Pancreas (tissue), 10 donors: ENCODE results near the gene KRTAP19-4. TPM values are rescaled to one million over a fixed set of nuclear protein-coding genes. Genes with fewer than 3 reads are reported as not detected.

Experiments used
- ATAC-seq, 4 donors: fragments of 200-7000 bp; cut with Tn5 transposase; one replicate each; pipeline versions ENCODE4 v1.8.0 to v1.9.1; 2020; ENCODE audit warnings: mild to moderate bottlenecking in 4 of 4, moderate library complexity in 4 of 4
- DNase-seq, 6 donors: peaks; one replicate each; pipeline ENCODE4 v3.0.0-alpha.2; 2020
- FAIRE-seq: peaks from 2 replicates; lab custom pipeline; 2012; peaks lifted over from hg19 to GRCh38; lab: Jason Lieb, UNC
- H3K27ac ChIP-seq, 4 donors: fragments of 200-600 bp; sonication (generic); 1 replicate in 3 of 4; 2 replicates in 1 of 4; pipeline versions ENCODE4 v1.5.0 to v1.8.0; 2020
- H3K27me3 ChIP-seq, 4 donors: fragments of 200-600 bp; one replicate each; pipeline ENCODE4 v1.8.0; 2021
- H3K36me3 ChIP-seq, 3 donors: fragments of 200-600 bp; sonication (generic) in 1 of 3; one replicate each; pipeline versions ENCODE4 v1.5.0 to v1.8.0; 2020 to 2021
- H3K4me1 ChIP-seq, 3 donors: fragments of 200-600 bp; one replicate each; pipeline ENCODE4 v1.8.0; 2021
- H3K4me3 ChIP-seq, 4 donors: fragments of 200-600 bp; sonication (generic) in 2 of 4; one replicate each; pipeline versions ENCODE4 v1.5.0 to v1.8.0; 2020 to 2021
- H3K9me3 ChIP-seq, 4 donors: fragments of 200-600 bp; one replicate each; pipeline ENCODE4 v1.8.0; 2021
- WGBS, 2 donors: extraction: QIAGEN DNeasy Blood & Tissue Kit; methylation state at CpG; one replicate each; pipeline ENCODE4 v1.1.7; 2013; 5-methylcytosine and 5-hydroxymethylcytosine counted together
- intact Hi-C, 3 donors: fragments of 100-400 bp; cut with DNase I; formaldehyde crosslinking; loops; one replicate each; pipeline versions ENCODE4 v1.11.1 to v1.14.2; 2022
- polyA plus RNA-seq, 2 donors: library from polyadenylated mRNA; stranded (reverse); fragments of 200-250 nt; gene quantifications; one replicate each; pipeline ENCODE4 v1.2.3, GENCODE V29; 2013
- total RNA-seq, 6 donors: library from RNA; stranded (reverse); fragmentation: NEBNext Ultra II Directional in 4 of 6; extraction: Animal tissue kit (Norgen Biotek cat#: 25700) in 4 of 6; gene quantifications; one replicate each; pipeline versions ENCODE4 v1.2.1 to v1.2.4, GENCODE V29; 2021 to 2023
- TF ChIP-seq, protein P1 (sequence below), 4 donors: fragments of 200-600 bp; sonication (generic) in 3 of 4; IDR thresholded peaks; one replicate each; pipeline versions ENCODE4 v1.5.0 to v1.8.0; 2021; ENCODE audit warnings: antibody characterized with exemption in 4 of 4
- donor health status: healthy with polysubstance abuse.
- donor health status: DM: no; HTN: no; CAD: no; lungs with moderate emphysema.
- donor health status: DM: no; HTN: no; CAD: no.
- donor health status: control.
- donor health status: control.
- donor health status: Bipolar disorder and iron deficiency.
- donor health status: DM: yes; HTN: yes; CAD: no.
- donor health status: DM: no; HTN: no; CAD: no.
- donor health status: DM: no; HTN: no; CAD: no.
- donor health status: DM: yes; HTN: yes; CAD: no.

Gene KRTAP19-4
- total and polyA plus RNA-seq, 8 donors: not detected

DNA sequence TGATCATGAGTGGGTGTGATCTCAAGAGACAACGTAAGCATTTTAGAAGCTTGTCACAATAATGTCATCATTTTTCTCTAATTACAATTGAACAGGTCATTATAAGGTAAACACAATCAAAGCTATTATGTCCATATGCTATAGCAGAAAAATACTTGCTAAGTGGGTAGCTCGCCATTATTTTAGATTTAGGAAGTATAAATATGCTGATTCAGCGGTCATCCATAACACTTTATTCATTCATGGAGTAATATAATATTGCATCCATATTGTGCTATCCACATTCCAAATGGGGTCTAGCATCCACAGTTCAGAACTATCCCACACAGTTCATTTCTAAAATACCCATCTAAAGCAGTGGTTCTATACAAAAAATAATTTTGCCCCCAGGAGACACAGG, 48.5 kb downstream of the KRTAP19-4 start:
- intact Hi-C loops: no loop called here
- H3K4me3 ChIP-seq: no peak overlapping the region
- WGBS, 2 donors: 67 to 81% methylated on average over 3 of the region's 3 CpGs
- no peaks in the 10 kb centered on the region for H3K9me3 ChIP-seq
- H3K27ac ChIP-seq: no peak overlapping the region
- H3K36me3 ChIP-seq: no peaks in the 10 kb centered on the region
- DNase-seq (no peak), ATAC-seq (no peak), FAIRE-seq (no peak)
- TF ChIP-seq, protein P1, sequence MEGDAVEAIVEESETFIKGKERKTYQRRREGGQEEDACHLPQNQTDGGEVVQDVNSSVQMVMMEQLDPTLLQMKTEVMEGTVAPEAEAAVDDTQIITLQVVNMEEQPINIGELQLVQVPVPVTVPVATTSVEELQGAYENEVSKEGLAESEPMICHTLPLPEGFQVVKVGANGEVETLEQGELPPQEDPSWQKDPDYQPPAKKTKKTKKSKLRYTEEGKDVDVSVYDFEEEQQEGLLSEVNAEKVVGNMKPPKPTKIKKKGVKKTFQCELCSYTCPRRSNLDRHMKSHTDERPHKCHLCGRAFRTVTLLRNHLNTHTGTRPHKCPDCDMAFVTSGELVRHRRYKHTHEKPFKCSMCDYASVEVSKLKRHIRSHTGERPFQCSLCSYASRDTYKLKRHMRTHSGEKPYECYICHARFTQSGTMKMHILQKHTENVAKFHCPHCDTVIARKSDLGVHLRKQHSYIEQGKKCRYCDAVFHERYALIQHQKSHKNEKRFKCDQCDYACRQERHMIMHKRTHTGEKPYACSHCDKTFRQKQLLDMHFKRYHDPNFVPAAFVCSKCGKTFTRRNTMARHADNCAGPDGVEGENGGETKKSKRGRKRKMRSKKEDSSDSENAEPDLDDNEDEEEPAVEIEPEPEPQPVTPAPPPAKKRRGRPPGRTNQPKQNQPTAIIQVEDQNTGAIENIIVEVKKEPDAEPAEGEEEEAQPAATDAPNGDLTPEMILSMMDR (IDR thresholded peaks at IDR 0.05): no peak
- H3K4me1 ChIP-seq: no peaks in the 10 kb centered on the region
- H3K27me3 ChIP-seq: peaks cover 0 to 4% (median 0%) of the 10 kb centered on the region in 4 donors

DNA sequence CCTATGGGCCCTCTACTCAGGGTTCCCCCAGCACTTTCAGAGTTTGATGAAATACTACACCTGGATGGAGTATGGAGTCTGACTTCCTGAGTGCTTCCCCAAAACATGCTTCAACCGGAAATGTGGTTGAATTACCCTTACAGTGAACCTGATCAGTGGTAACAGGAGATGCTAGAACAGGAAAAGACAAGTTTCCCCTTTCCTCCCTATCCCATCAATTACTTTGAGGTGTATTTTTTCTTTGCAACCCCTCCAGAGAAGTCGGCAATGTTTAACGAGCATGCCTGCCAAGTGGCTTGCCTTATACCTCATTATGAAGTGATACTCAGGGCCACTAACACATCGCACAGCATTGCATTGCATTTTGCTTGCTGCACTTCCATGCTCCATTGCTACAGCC, 49.9 kb downstream of the KRTAP19-4 start:
- FAIRE-seq (no peak), DNase-seq (no peak)
- no peak overlapping the region for H3K4me3 ChIP-seq

More for the DNA sequence above, 49.9 kb downstream of the KRTAP19-4 start:
- Histone ChIP-seq H3K9me3 (no peaks in the 10 kb centered on the region), H3K36me3 (no peaks in the 10 kb centered on the region), H3K4me1 (no peaks in the 10 kb centered on the region), H3K27me3 (peaks cover 0 to 4% (median 0%) of the 10 kb centered on the region in 4 donors), H3K27ac (no peak overlapping the region)
- intact Hi-C loops: no loop called here
- TF ChIP-seq, protein P1 (IDR thresholded peaks at IDR 0.05): no peak
- ATAC-seq: no peak
- 35 to 66% methylated on average over 4 of the region's 4 CpGs for WGBS, 2 donors

Other genes starting within 250 kb of the KRTAP19-4 start
- not detected for gene KRTAP24-1, start 214.2 kb downstream of the KRTAP19-4 start, total RNA-seq
- gene KRTAP24-1, start 214.2 kb downstream of the KRTAP19-4 start, polyA plus RNA-seq: not detected
- gene KRTAP25-1, start 207.7 kb downstream of the KRTAP19-4 start, total RNA-seq: not detected
- gene KRTAP25-1, start 207.7 kb downstream of the KRTAP19-4 start, polyA plus RNA-seq: not detected
- not detected for gene KRTAP26-1, start 176.8 kb downstream of the KRTAP19-4 start, total RNA-seq
- not detected for gene KRTAP26-1, start 176.8 kb downstream of the KRTAP19-4 start, polyA plus RNA-seq
- gene KRTAP27-1, start 159.5 kb downstream of the KRTAP19-4 start, total RNA-seq: not detected
- gene KRTAP27-1, start 159.5 kb downstream of the KRTAP19-4 start, polyA plus RNA-seq: not detected
- not detected for gene KRTAP23-1, start 148.6 kb downstream of the KRTAP19-4 start, total RNA-seq
- gene KRTAP23-1, start 148.6 kb downstream of the KRTAP19-4 start, polyA plus RNA-seq: not detected
- not detected for gene KRTAP13-2, start 124.9 kb downstream of the KRTAP19-4 start, total RNA-seq
- not detected for gene KRTAP13-2, start 124.9 kb downstream of the KRTAP19-4 start, polyA plus RNA-seq
- gene KRTAP13-1, start 101.1 kb downstream of the KRTAP19-4 start, total RNA-seq: not detected
- not detected for gene KRTAP13-1, start 101.1 kb downstream of the KRTAP19-4 start, polyA plus RNA-seq
- gene KRTAP13-3, start 71.2 kb downstream of the KRTAP19-4 start, total RNA-seq: not detected
- gene KRTAP13-3, start 71.2 kb downstream of the KRTAP19-4 start, polyA plus RNA-seq: not detected
- not detected for gene KRTAP13-4, start 66.9 kb downstream of the KRTAP19-4 start, total RNA-seq
- not detected for gene KRTAP13-4, start 66.9 kb downstream of the KRTAP19-4 start, polyA plus RNA-seq
- gene KRTAP15-1, start 56.9 kb downstream of the KRTAP19-4 start, total RNA-seq: not detected
- gene KRTAP15-1, start 56.9 kb downstream of the KRTAP19-4 start, polyA plus RNA-seq: not detected
- not detected for gene KRTAP19-1, start 16.8 kb downstream of the KRTAP19-4 start, total RNA-seq
- not detected for gene KRTAP19-1, start 16.8 kb downstream of the KRTAP19-4 start, polyA plus RNA-seq
- gene KRTAP19-2, start 9.7 kb downstream of the KRTAP19-4 start, total RNA-seq: not detected
- not detected for gene KRTAP19-2, start 9.7 kb downstream of the KRTAP19-4 start, polyA plus RNA-seq
- not detected for gene KRTAP19-3, start 5.2 kb downstream of the KRTAP19-4 start, total RNA-seq
- not detected for gene KRTAP19-3, start 5.2 kb downstream of the KRTAP19-4 start, polyA plus RNA-seq
- gene KRTAP19-5, start 5.0 kb upstream of the KRTAP19-4 start, total RNA-seq: not detected
- not detected for gene KRTAP19-5, start 5.0 kb upstream of the KRTAP19-4 start, polyA plus RNA-seq
- not detected for gene KRTAP19-6, start 44.7 kb upstream of the KRTAP19-4 start, total RNA-seq
- not detected for gene KRTAP19-6, start 44.7 kb upstream of the KRTAP19-4 start, polyA plus RNA-seq
- gene KRTAP19-7, start 64.1 kb upstream of the KRTAP19-4 start, total RNA-seq: not detected
- gene KRTAP19-7, start 64.1 kb upstream of the KRTAP19-4 start, polyA plus RNA-seq: not detected
- not detected for gene KRTAP22-2, start 93.2 kb upstream of the KRTAP19-4 start, total RNA-seq
- gene KRTAP22-2, start 93.2 kb upstream of the KRTAP19-4 start, polyA plus RNA-seq: not detected
- not detected for gene KRTAP6-3, start 95.3 kb upstream of the KRTAP19-4 start, total RNA-seq
- gene KRTAP6-3, start 95.3 kb upstream of the KRTAP19-4 start, polyA plus RNA-seq: not detected
- not detected for gene KRTAP6-2, start 101.7 kb upstream of the KRTAP19-4 start, total RNA-seq
- not detected for gene KRTAP6-2, start 101.7 kb upstream of the KRTAP19-4 start, polyA plus RNA-seq
- gene KRTAP22-1, start 103.9 kb upstream of the KRTAP19-4 start, total RNA-seq: not detected
- gene KRTAP22-1, start 103.9 kb upstream of the KRTAP19-4 start, polyA plus RNA-seq: not detected
- not detected for gene KRTAP6-1, start 116.8 kb upstream of the KRTAP19-4 start, total RNA-seq
- not detected for gene KRTAP6-1, start 116.8 kb upstream of the KRTAP19-4 start, polyA plus RNA-seq
- gene KRTAP20-1, start 119.3 kb upstream of the KRTAP19-4 start, total RNA-seq: not detected
- gene KRTAP20-1, start 119.3 kb upstream of the KRTAP19-4 start, polyA plus RNA-seq: not detected
- gene KRTAP20-4, start 123.5 kb upstream of the KRTAP19-4 start, total RNA-seq: not detected
- gene KRTAP20-4, start 123.5 kb upstream of the KRTAP19-4 start, polyA plus RNA-seq: not detected
- gene KRTAP20-2, start 138.0 kb upstream of the KRTAP19-4 start, total RNA-seq: not detected
- not detected for gene KRTAP20-2, start 138.0 kb upstream of the KRTAP19-4 start, polyA plus RNA-seq
- not detected for gene KRTAP20-3, start 145.7 kb upstream of the KRTAP19-4 start, total RNA-seq
- gene KRTAP20-3, start 145.7 kb upstream of the KRTAP19-4 start, polyA plus RNA-seq: not detected
- gene KRTAP21-3, start 221.6 kb upstream of the KRTAP19-4 start, total RNA-seq: not detected
- not detected for gene KRTAP21-3, start 221.6 kb upstream of the KRTAP19-4 start, polyA plus RNA-seq